SK-N-SH (cell line): Measurements from ENCODE around the gene MCUB. TPM values are rescaled to one million over a fixed set of nuclear protein-coding genes. Genes with fewer than 3 reads are reported as not detected.
"Not testable (repeated sequence)": the region's sequence is repeated elsewhere in the genome, so short reads cannot be mapped to it uniquely, and the experiment has no call there.

Source experiments
- CTCF ChIA-PET: fragments of 300-600, 350-600 bp; formaldehyde crosslinking; extraction: SDS; loops from one replicate; lab custom pipeline; 2021; lab: Yijun Ruan, JAX
- POLR2A ChIA-PET: fragments of 350-600 bp; sonication (Branson Sonifier 250); formaldehyde crosslinking; extraction: SDS; loops from one replicate; lab custom pipeline; 2020; ENCODE audit warnings: antibody characterized with exemption, inconsistent platforms; lab: Yijun Ruan, JAX
- DNase-seq: peaks from one replicate; pipeline ENCODE4 v3.0.0; 2012
- H2AFZ ChIP-seq: fragments of 200-600 bp; sonication (generic); 2 replicates; pipeline ENCODE4 v1.8.1; 2016; ENCODE audit warnings: antibody characterized with exemption, mild to moderate bottlenecking, low read depth
- H3F3A ChIP-seq: fragments of 200-600 bp; sonication (generic); replicated peaks from 2 replicates; pipeline ENCODE3; 2016; ENCODE audit warnings: antibody characterized with exemption, mild to moderate bottlenecking; ENCODE audit not compliant: insufficient read depth
- H3K27ac ChIP-seq, 2 experiments: fragments of 200-500 bp in 1 of 2; fragments of 200-600 bp in 1 of 2; sonication (Bioruptor generic) in 1 of 2; sonication (generic), shearing (Covaris generic) in 1 of 2; 2 replicates each; pipeline versions ENCODE4 v1.5.1 to v1.6.1; 2014 to 2016; ENCODE audit warnings: low read depth in 2 of 2, inconsistent platforms in 1 of 2, low read length in 1 of 2, mild to moderate bottlenecking in 1 of 2, mixed read lengths in 1 of 2
- H3K27me3 ChIP-seq: fragments of 200-600 bp; sonication (generic), shearing (Covaris generic); 2 replicates; pipeline ENCODE4 v1.6.1; 2016; ENCODE audit warnings: mixed run types; ENCODE audit not compliant: insufficient read depth
- H3K36me3 ChIP-seq, 2 experiments: fragments of 200-500 bp in 1 of 2; fragments of 200-600 bp in 1 of 2; sonication (Bioruptor generic) in 1 of 2; sonication (generic) in 1 of 2; replicated peaks in 1 of 2; 2 replicates each; pipeline versions ENCODE3 to v1.5.1; 2014 to 2016; ENCODE audit warnings: low read length in 1 of 2, mild to moderate bottlenecking in 1 of 2; ENCODE audit not compliant: insufficient read depth in 2 of 2, control insufficient read depth in 1 of 2
- H3K4me1 ChIP-seq, 2 experiments: fragments of 200-500 bp in 1 of 2; fragments of 200-600 bp in 1 of 2; sonication (Bioruptor generic) in 1 of 2; sonication (generic), shearing (Covaris generic) in 1 of 2; 2 replicates each; pipeline versions ENCODE4 v1.5.1 to v1.6.1; 2014 to 2016; ENCODE audit warnings: low read depth in 1 of 2, low read length in 1 of 2, mixed run types in 1 of 2; ENCODE audit not compliant: insufficient read depth in 2 of 2, control insufficient read depth in 1 of 2
- H3K4me2 ChIP-seq: fragments of 200-600 bp; sonication (generic), shearing (Covaris generic); 2 replicates; pipeline ENCODE4 v1.6.1; 2017; ENCODE audit warnings: mixed run types
- H3K4me3 ChIP-seq, 2 experiments: fragments of 200-500 bp in 1 of 2; fragments of 200-600 bp in 1 of 2; sonication (Bioruptor generic) in 1 of 2; sonication (generic), shearing (Covaris generic) in 1 of 2; 2 replicates each; pipeline versions ENCODE4 v1.5.1 to v1.8.1; 2014 to 2016; ENCODE audit warnings: low read depth in 2 of 2, inconsistent platforms in 1 of 2, low read length in 1 of 2, mild to moderate bottlenecking in 1 of 2, mixed read lengths in 1 of 2, moderate library complexity in 1 of 2
- H3K79me2 ChIP-seq: fragments of 200-600 bp; sonication (generic); 2 replicates; pipeline ENCODE4 v1.8.1; 2017; ENCODE audit warnings: mild to moderate bottlenecking; ENCODE audit not compliant: insufficient read depth
- H3K9ac ChIP-seq: fragments of 200-600 bp; sonication (generic); 2 replicates; pipeline ENCODE4 v1.6.1; 2017; ENCODE audit warnings: mixed run types
- H3K9me2 ChIP-seq: fragments of 200-600 bp; sonication (generic); 2 replicates; pipeline ENCODE4 v1.6.1; 2017; ENCODE audit warnings: mixed run types
- H3K9me3 ChIP-seq: fragments of 200-600 bp; sonication (generic); 2 replicates; pipeline ENCODE4 v1.6.1; 2017; ENCODE audit warnings: mixed run types, mild to moderate bottlenecking, moderate library complexity
- H4K20me1 ChIP-seq: fragments of 200-600 bp; sonication (generic); 2 replicates; pipeline ENCODE4 v1.6.1; 2017; ENCODE audit warnings: mild to moderate bottlenecking, mixed run types; ENCODE audit not compliant: insufficient read depth
- EP300 ChIP-seq, 2 experiments: IDR thresholded peaks; 2 replicates each; pipeline versions ENCODE4 v1.4.0 to v1.6.1; 2012; ENCODE audit warnings: borderline replicate concordance in 1 of 2, low read depth in 1 of 2, low read length in 1 of 2
- FOXJ3 ChIP-seq: sonication (generic); formaldehyde crosslinking; IDR thresholded peaks from 2 replicates; pipeline ENCODE4 v1.5.1; 2020; ENCODE audit warnings: mild to moderate bottlenecking, missing genetic modification reagents
- FOXM1 ChIP-seq: IDR thresholded peaks from 2 replicates; pipeline ENCODE4 v1.4.0; 2012; ENCODE audit warnings: low read depth, mild to moderate bottlenecking
- GATA2 ChIP-seq: sonication (generic); formaldehyde crosslinking; IDR thresholded peaks from 2 replicates; pipeline ENCODE4 v1.5.0; 2020; ENCODE audit warnings: mild to moderate bottlenecking, missing genetic modification reagents
- JUND ChIP-seq: IDR thresholded peaks from 2 replicates; pipeline ENCODE4 v1.4.0; 2012
- RCOR1 ChIP-seq: fragments of 150-350 bp; IDR thresholded peaks from 2 replicates; pipeline ENCODE4 v1.6.1; 2017; ENCODE audit warnings: antibody characterized with exemption, low read length
- SIN3A ChIP-seq: IDR thresholded peaks from 2 replicates; pipeline ENCODE4 v1.6.1; 2012; ENCODE audit warnings: low read depth, mild to moderate bottlenecking, low read length, moderate library complexity, borderline replicate concordance
- WGBS: methylation state at CpG from one replicate; pipeline ENCODE4 v1.1.6; 2017; ENCODE audit warnings: low lambda C conversion rate; 5-methylcytosine and 5-hydroxymethylcytosine counted together
- polyA plus RNA-seq, 3 experiments: library from polyadenylated mRNA; depleted of rRNA; stranded (reverse); fragments of >200 nt; gene quantifications; 2 replicates each; pipeline ENCODE4 v1.2.3, GENCODE V29; 2012
- TF ChIP-seq, protein P1 (sequence below): IDR thresholded peaks from 2 replicates; pipeline ENCODE4 v1.4.0; 2012; ENCODE audit warnings: low read depth, borderline replicate concordance
- TF ChIP-seq, protein P2 (sequence below): fragments of 150-350 bp; IDR thresholded peaks from 2 replicates; pipeline ENCODE4 v1.6.1; 2017; ENCODE audit warnings: antibody characterized with exemption, low read length, low read depth, borderline replicate concordance
- TF ChIP-seq, protein P3 (sequence below): IDR thresholded peaks from 2 replicates; pipeline ENCODE4 v1.4.0; 2012; ENCODE audit warnings: low read depth
- TF ChIP-seq, protein P4 (sequence below): IDR thresholded peaks from 2 replicates; pipeline ENCODE4 v1.4.0; 2012; ENCODE audit warnings: low read depth, borderline replicate concordance
- TF ChIP-seq, protein P5 (sequence below): fragments of 150-350 bp; IDR thresholded peaks from 2 replicates; pipeline ENCODE4 v1.6.1; 2016; ENCODE audit warnings: mild to moderate bottlenecking, low read depth, low read length

The MCUB gene
- polyA plus RNA-seq, 1 of the 3 experiments (the other 2 are of a cell fraction), result 39.3 TPM

DNA sequence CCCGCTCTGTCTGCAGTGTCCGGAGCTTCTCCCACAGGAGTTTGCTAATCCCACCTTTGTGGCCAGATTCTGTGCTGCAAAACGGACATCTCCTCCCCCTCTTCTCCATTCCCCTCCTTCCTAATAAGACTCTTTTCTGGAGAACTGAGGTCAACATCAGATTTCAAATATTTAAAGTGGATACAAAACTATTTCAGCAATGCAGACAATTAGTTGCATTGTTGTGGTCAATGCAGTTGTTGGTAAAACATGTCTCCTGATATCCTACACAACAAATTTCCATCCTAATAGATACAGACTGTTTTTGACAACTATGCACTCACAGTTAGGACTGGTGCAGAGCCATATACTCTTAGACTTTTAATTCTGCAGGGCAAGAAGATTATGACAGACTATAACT lies 5.1 kb upstream of the MCUB start:
- H3K27me3 ChIP-seq, result no peaks in the 10 kb centered on the region
- H3K4me1 ChIP-seq, result peaks cover 0 to 3% of the 10 kb centered on the region in 2 experiments; a peak in 2 of 4 replicates
- WGBS, result 86% methylated on average over 3 of the region's 3 CpGs
- H2AFZ ChIP-seq, result no peak overlapping the region
- no peak for DNase-seq
- no peak overlapping the region for H3K27ac ChIP-seq
- H3K4me3 ChIP-seq, result no peak overlapping the region
- CTCF ChIA-PET, result no interaction called here
- TF ChIP-seq FOXJ3 (CRISPR knock-in tag), result no peak
- TF ChIP-seq RCOR1, result no peak
- no peaks in the 10 kb centered on the region for H3K9me2 ChIP-seq
- H3K79me2 ChIP-seq, result peaks cover 3% of the 10 kb centered on the region; the same call in 1 of the 2 replicates
- peaks cover 4% of the 10 kb centered on the region for H3F3A ChIP-seq
- no peak overlapping the region for H3K4me2 ChIP-seq
- no peaks in the 10 kb centered on the region for H4K20me1 ChIP-seq
- H3K36me3 ChIP-seq, result no peaks in the 10 kb centered on the region
- H3K9me3 ChIP-seq, result no peaks in the 10 kb centered on the region
- POLR2A ChIA-PET, result no interaction called here
- H3K9ac ChIP-seq, result no peak overlapping the region

DNA sequence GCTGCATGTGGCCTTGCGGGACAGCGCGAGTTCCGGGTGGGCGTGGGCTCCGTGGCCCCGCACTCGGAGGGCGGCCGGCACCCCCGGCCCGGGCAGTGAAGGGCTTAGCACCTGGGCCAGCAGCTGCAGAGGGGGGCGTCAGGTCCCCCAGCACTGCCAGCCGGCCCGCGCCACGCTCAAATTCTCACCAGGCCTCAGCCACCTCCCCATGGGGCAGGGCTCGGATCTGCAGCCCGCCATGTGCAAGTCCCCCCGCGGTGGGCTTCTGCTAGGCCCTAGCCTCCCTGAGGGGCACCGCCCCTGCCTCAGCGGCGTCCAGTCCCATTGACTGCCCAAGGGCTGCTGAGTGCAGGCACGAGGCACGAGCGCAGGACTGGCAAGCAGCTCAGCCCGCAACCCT lies 2.6 kb upstream of the MCUB start:
- ChIA-PET POLR2A (no interaction called here), CTCF (no interaction called here)
- H3K9me2 ChIP-seq, result no peaks in the 10 kb centered on the region

DNA sequence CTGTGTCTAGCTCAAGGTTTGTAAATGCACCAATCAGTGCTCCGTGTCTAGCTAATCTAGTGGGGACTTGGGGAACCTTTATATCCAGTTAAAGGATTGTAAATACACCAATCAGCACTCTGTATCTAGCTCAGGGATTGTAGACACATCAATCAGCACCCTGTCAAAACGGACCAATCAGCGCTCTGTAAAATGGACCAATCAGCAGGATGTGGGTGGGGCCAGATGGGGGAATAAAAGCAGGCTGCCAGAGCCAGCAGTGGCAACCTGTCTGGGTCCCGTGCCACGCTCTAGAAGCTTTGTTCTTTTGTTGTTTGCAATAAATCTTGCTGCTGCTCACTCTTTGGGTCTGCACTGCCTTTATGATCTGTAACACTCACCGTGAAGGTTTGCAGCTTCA lies 2.0 kb upstream of the MCUB start:
- H3K4me2 ChIP-seq, H4K20me1 ChIP-seq, H3K9ac ChIP-seq, H3K9me3 ChIP-seq, H3K4me1 ChIP-seq, H3K4me3 ChIP-seq, H2AFZ ChIP-seq, H3K27ac ChIP-seq, DNase-seq, H3K36me3 ChIP-seq, H3K9me2 ChIP-seq, H3K27me3 ChIP-seq, POLR2A ChIA-PET: not testable (repeated sequence)
- peaks cover 14% of the 10 kb centered on the region for H3F3A ChIP-seq
- CTCF ChIA-PET, result interaction anchor here (2.4 kb wide), 1 partner anchor 125 kb away, joined by 8 read pairs; the partner anchor contains the start of gene SEC24B
- peaks cover 18% of the 10 kb centered on the region; the same call in 1 of the 2 replicates for H3K79me2 ChIP-seq
- 89% methylated on average over 5 of the region's 6 CpGs for WGBS

More for the DNA sequence above, 2.6 kb upstream of the MCUB start:
- H3K27ac ChIP-seq, result no peak overlapping the region
- no peak overlapping the region for H3K4me3 ChIP-seq
- no peaks in the 10 kb centered on the region for H3K27me3 ChIP-seq
- no peak overlapping the region for H3K9ac ChIP-seq
- H2AFZ ChIP-seq, result no peak overlapping the region
- H3K79me2 ChIP-seq, result peaks cover 16% of the 10 kb centered on the region; the same call in 1 of the 2 replicates
- H3K9me3 ChIP-seq, result no peaks in the 10 kb centered on the region
- H3K4me2 ChIP-seq, result no peak overlapping the region
- WGBS, result 91% methylated on average over 4 of the region's 28 CpGs
- TF ChIP-seq, protein P1, sequence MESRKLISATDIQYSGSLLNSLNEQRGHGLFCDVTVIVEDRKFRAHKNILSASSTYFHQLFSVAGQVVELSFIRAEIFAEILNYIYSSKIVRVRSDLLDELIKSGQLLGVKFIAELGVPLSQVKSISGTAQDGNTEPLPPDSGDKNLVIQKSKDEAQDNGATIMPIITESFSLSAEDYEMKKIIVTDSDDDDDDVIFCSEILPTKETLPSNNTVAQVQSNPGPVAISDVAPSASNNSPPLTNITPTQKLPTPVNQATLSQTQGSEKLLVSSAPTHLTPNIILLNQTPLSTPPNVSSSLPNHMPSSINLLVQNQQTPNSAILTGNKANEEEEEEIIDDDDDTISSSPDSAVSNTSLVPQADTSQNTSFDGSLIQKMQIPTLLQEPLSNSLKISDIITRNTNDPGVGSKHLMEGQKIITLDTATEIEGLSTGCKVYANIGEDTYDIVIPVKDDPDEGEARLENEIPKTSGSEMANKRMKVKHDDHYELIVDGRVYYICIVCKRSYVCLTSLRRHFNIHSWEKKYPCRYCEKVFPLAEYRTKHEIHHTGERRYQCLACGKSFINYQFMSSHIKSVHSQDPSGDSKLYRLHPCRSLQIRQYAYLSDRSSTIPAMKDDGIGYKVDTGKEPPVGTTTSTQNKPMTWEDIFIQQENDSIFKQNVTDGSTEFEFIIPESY, result no peak
- TF ChIP-seq, protein P2, sequence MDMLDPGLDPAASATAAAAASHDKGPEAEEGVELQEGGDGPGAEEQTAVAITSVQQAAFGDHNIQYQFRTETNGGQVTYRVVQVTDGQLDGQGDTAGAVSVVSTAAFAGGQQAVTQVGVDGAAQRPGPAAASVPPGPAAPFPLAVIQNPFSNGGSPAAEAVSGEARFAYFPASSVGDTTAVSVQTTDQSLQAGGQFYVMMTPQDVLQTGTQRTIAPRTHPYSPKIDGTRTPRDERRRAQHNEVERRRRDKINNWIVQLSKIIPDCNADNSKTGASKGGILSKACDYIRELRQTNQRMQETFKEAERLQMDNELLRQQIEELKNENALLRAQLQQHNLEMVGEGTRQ, result no peak
- TF ChIP-seq, protein P3, sequence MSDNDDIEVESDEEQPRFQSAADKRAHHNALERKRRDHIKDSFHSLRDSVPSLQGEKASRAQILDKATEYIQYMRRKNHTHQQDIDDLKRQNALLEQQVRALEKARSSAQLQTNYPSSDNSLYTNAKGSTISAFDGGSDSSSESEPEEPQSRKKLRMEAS, result no peak
- TF ChIP-seq, protein P4, sequence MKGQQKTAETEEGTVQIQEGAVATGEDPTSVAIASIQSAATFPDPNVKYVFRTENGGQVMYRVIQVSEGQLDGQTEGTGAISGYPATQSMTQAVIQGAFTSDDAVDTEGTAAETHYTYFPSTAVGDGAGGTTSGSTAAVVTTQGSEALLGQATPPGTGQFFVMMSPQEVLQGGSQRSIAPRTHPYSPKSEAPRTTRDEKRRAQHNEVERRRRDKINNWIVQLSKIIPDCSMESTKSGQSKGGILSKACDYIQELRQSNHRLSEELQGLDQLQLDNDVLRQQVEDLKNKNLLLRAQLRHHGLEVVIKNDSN, result no peak
- TF ChIP-seq FOXJ3 (CRISPR knock-in tag) (no peak), SIN3A (no peak), JUND (no peak), EP300 (IDR thresholded peaks at IDR 0.05; ENCODE audit: borderline replicate concordance in 1 of 2, low read depth in 1 of 2, low read length in 1 of 2) (no peak), FOXM1 (no peak), GATA2 (CRISPR knock-in tag) (no peak)
- TF ChIP-seq, protein P5, sequence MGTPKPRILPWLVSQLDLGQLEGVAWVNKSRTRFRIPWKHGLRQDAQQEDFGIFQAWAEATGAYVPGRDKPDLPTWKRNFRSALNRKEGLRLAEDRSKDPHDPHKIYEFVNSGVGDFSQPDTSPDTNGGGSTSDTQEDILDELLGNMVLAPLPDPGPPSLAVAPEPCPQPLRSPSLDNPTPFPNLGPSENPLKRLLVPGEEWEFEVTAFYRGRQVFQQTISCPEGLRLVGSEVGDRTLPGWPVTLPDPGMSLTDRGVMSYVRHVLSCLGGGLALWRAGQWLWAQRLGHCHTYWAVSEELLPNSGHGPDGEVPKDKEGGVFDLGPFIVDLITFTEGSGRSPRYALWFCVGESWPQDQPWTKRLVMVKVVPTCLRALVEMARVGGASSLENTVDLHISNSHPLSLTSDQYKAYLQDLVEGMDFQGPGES, result no peak
- no peak for DNase-seq
- H3F3A ChIP-seq, result peaks cover 14% of the 10 kb centered on the region
- no peaks in the 10 kb centered on the region for H3K36me3 ChIP-seq
- H4K20me1 ChIP-seq, result no peaks in the 10 kb centered on the region
- peaks cover 7% of the 10 kb centered on the region in 2 experiments; a peak in 2 of 4 replicates for H3K4me1 ChIP-seq
